ENCODE results near the gene RDH13.
"Not testable (repeated sequence)": the region's sequence is repeated elsewhere in the genome, so short reads cannot be mapped to it uniquely, and the experiment has no call there.

The RDH13 gene

GRCh38 chr19:55077106-55077505 lies 14.2 kb upstream of the RDH13 start:
- DNase-seq (ENCODE audit: low read depth in 2 of 2), result no peak

GRCh38 chr19:55076321-55076720 lies 13.4 kb upstream of the RDH13 start:
- DNase-seq (ENCODE audit: low read depth in 2 of 2), result no peak

GRCh38 chr19:55075371-55075998 lies 12.5 kb upstream of the RDH13 start, which contains the start of gene EPS8L1:
Gene EPS8L1, plus strand, starts transcription at chr19:55075869. Its CDS starts 576 bp downstream, at chr19:55076445.
- no peak for DNase-seq (ENCODE audit: low read depth in 2 of 2)

GRCh38 chr19:55071913-55072312 lies 9.0 kb upstream of the RDH13 start:
- no peak for DNase-seq (ENCODE audit: low read depth in 2 of 2)

GRCh38 chr19:55071129-55071502 lies 8.2 kb upstream of the RDH13 start:
- no peak for DNase-seq (ENCODE audit: low read depth in 2 of 2)

- DNase-seq (ENCODE audit: low read depth in 2 of 2), result no peak
These were observed 7.6 kb upstream of the RDH13 start for GRCh38 chr19:55070466-55071128.

- DNase-seq (ENCODE audit: low read depth in 2 of 2), result no peak
These were observed 6.9 kb upstream of the RDH13 start for GRCh38 chr19:55069865-55070197.

GRCh38 chr19:55068950-55069864 lies 6.3 kb upstream of the RDH13 start:
- no peak for DNase-seq (ENCODE audit: low read depth in 2 of 2)

- no peak for DNase-seq (ENCODE audit: low read depth in 2 of 2)
These were observed 4.9 kb upstream of the RDH13 start for GRCh38 chr19:55067869-55068268.

- DNase-seq (ENCODE audit: low read depth in 2 of 2), result no peak
These were observed 3.3 kb upstream of the RDH13 start for GRCh38 chr19:55066107-55066709.

GRCh38 chr19:55065516-55065915 lies 2.6 kb upstream of the RDH13 start:
- DNase-seq (ENCODE audit: low read depth in 2 of 2), result not testable (repeated sequence)

- DNase-seq (ENCODE audit: low read depth in 2 of 2), result no peak
These were observed 520 bp upstream of the RDH13 start for GRCh38 chr19:55063492-55063843.

- not testable (repeated sequence) for DNase-seq (ENCODE audit: low read depth in 2 of 2)
These were observed 2.7 kb downstream of the RDH13 start for GRCh38 chr19:55060287-55060686.

- DNase-seq (ENCODE audit: low read depth in 2 of 2), result no peak
These were observed 4.0 kb downstream of the RDH13 start for GRCh38 chr19:55058781-55059610.

- no peak for DNase-seq (ENCODE audit: low read depth in 2 of 2)
These were observed 6.1 kb downstream of the RDH13 start for GRCh38 chr19:55056827-55057226.

GRCh38 chr19:55053735-55054134 lies 9.2 kb downstream of the RDH13 start:
- DNase-seq (ENCODE audit: low read depth in 2 of 2), result no peak

GRCh38 chr19:55050749-55051532 lies 12.0 kb downstream of the RDH13 start:
- no peak for DNase-seq (ENCODE audit: low read depth in 2 of 2)

GRCh38 chr19:55048446-55048845 lies 14.5 kb downstream of the RDH13 start:
- DNase-seq (ENCODE audit: low read depth in 2 of 2), result no peak

GRCh38 chr19:55047951-55048350 lies 15.0 kb downstream of the RDH13 start:
- DNase-seq (ENCODE audit: low read depth in 2 of 2), result no peak

- no peak for DNase-seq (ENCODE audit: low read depth in 2 of 2)
These were observed 15.8 kb downstream of the RDH13 start for GRCh38 chr19:55046975-55047622.

All from stimulated activated CD4-positive, alpha-beta T cell treated with anti-CD3 and anti-CD28 coated beads, Interleukin-4, amount 100 ng/mL, for 48 hours (primary cell).